GM23338 (cell line): ENCODE data around the gene PPM1N. TPM values are rescaled to one million over a fixed set of nuclear protein-coding genes. Genes with fewer than 3 reads are reported as not detected.
A peak's percentile ranks its signal among the peaks of the same experiment; 100 is the strongest.

Experiments used
- ATAC-seq: fragments of 200-7000 bp; cut with Tn5 transposase; 3 replicates; pipeline ENCODE4 v1.9.1; 2020
- DNase-seq: peaks from one replicate; pipeline ENCODE4 v3.0.0-alpha.2; 2015; ENCODE audit warnings: low spot score
- H2AFZ ChIP-seq: fragments of 200-600 bp; sonication (generic); 2 replicates; pipeline ENCODE4 v1.8.0; 2016; ENCODE audit warnings: antibody characterized with exemption, mild to moderate bottlenecking, moderate library complexity
- H3F3A ChIP-seq: fragments of 200-600 bp; sonication (generic); replicated peaks from 2 replicates; pipeline ENCODE4 v1.8.0; 2017; ENCODE audit warnings: antibody characterized with exemption, mixed run types, low read depth
- H3K27ac ChIP-seq: fragments of 200-600 bp; sonication (generic); 2 replicates; pipeline ENCODE4 v1.6.1; 2016; ENCODE audit warnings: low read depth
- H3K27me3 ChIP-seq: fragments of 200-600 bp; sonication (generic); 2 replicates; pipeline ENCODE4 v1.8.0; 2016; ENCODE audit warnings: mild to moderate bottlenecking, mixed run types, moderate library complexity; ENCODE audit not compliant: insufficient read depth
- H3K36me3 ChIP-seq: fragments of 200-600 bp; sonication (generic); 2 replicates; pipeline ENCODE4 v1.8.0; 2016; ENCODE audit warnings: mild to moderate bottlenecking; ENCODE audit not compliant: insufficient read depth
- H3K4me1 ChIP-seq: fragments of 200-600 bp; sonication (generic); 2 replicates; pipeline ENCODE4 v1.8.0; 2016; ENCODE audit warnings: mild to moderate bottlenecking, moderate library complexity; ENCODE audit not compliant: insufficient read depth
- H3K4me2 ChIP-seq: fragments of 200-600 bp; sonication (generic); 2 replicates; pipeline ENCODE4 v1.7.1; 2017; ENCODE audit warnings: mixed run types
- H3K4me3 ChIP-seq: fragments of 200-600 bp; sonication (generic); 2 replicates; pipeline ENCODE4 v1.6.1; 2016; ENCODE audit warnings: mixed run types
- H3K79me2 ChIP-seq: fragments of 200-600 bp; sonication (generic); replicated peaks from 2 replicates; pipeline ENCODE4 v1.8.0; 2017; ENCODE audit warnings: mild to moderate bottlenecking; ENCODE audit not compliant: insufficient read depth
- H3K9me2 ChIP-seq: fragments of 200-600 bp; sonication (generic); 2 replicates; pipeline ENCODE4 v1.8.0; 2017; ENCODE audit not compliant: insufficient read depth
- H4K20me1 ChIP-seq: fragments of 200-600 bp; sonication (generic); replicated peaks from 2 replicates; pipeline ENCODE4 v1.8.0; 2017; ENCODE audit warnings: mild to moderate bottlenecking; ENCODE audit not compliant: insufficient read depth
- H3K27ac Mint-ChIP-seq: 2 replicates; pipeline ENCODE4 v1.8.0; 2020; ENCODE audit warnings: inconsistent platforms, mild to moderate bottlenecking, moderate library complexity, mixed read lengths
- H3K27me3 Mint-ChIP-seq: 3 replicates; pipeline ENCODE4 v1.8.0; 2022; ENCODE audit warnings: low read depth, mild to moderate bottlenecking, moderate library complexity, mixed read lengths, inconsistent platforms; ENCODE audit not compliant: insufficient read depth, poor library complexity
- H3K36me3 Mint-ChIP-seq: 3 replicates; pipeline ENCODE4 v1.8.0; 2021; ENCODE audit warnings: low read depth, mild to moderate bottlenecking, inconsistent platforms, moderate library complexity, mixed read lengths
- H3K4me1 Mint-ChIP-seq: 3 replicates; pipeline ENCODE4 v1.8.0; 2020; ENCODE audit warnings: mild to moderate bottlenecking, inconsistent platforms, mixed read lengths
- H3K4me3 Mint-ChIP-seq: 3 replicates; pipeline ENCODE4 v1.8.0; 2021; ENCODE audit warnings: moderate library complexity, mild to moderate bottlenecking, inconsistent platforms, mixed read lengths
- H3K9me3 Mint-ChIP-seq: 3 replicates; pipeline ENCODE4 v1.8.0; 2020; ENCODE audit warnings: moderate library complexity, mild to moderate bottlenecking, inconsistent platforms, mixed read lengths
- CREB1 ChIP-seq: fragments of 250-450 bp; sonication (Bioruptor Pico); IDR thresholded peaks from 2 replicates; pipeline ENCODE4 v1.5.0; 2020; ENCODE audit warnings: low read depth, mild to moderate bottlenecking, moderate library complexity
- CTCF ChIP-seq, 2 experiments: fragments of 200-600 bp in 1 of 2; sonication (generic) in 1 of 2; conservative IDR thresholded peaks; 2 replicates each; pipeline versions ENCODE4 v1.5.1 to v1.6.1; 2016 to 2017; ENCODE audit warnings: antibody characterized with exemption in 2 of 2, low read depth in 2 of 2, mild to moderate bottlenecking in 2 of 2, moderate library complexity in 1 of 2
- ETS1 ChIP-seq: IDR thresholded peaks from 2 replicates; pipeline ENCODE4 v1.6.1; 2016; ENCODE audit warnings: antibody characterized with exemption
- EZH2 ChIP-seq: fragments of 200-600 bp; sonication (generic); IDR thresholded peaks from one replicate; pipeline ENCODE4 v1.8.0; 2017; ENCODE audit warnings: antibody characterized with exemption, mild to moderate bottlenecking, low read depth; ENCODE audit not compliant: unreplicated experiment
- EZH2phosphoT487 ChIP-seq: fragments of 200-600 bp; sonication (generic); IDR thresholded peaks from one replicate; pipeline ENCODE4 v1.8.1; 2018; ENCODE audit warnings: antibody characterized with exemption; ENCODE audit not compliant: unreplicated experiment
- JUNB ChIP-seq: IDR thresholded peaks from one replicate; pipeline ENCODE4 v1.6.1; 2016; ENCODE audit warnings: antibody characterized with exemption; ENCODE audit not compliant: unreplicated experiment
- NANOG ChIP-seq: IDR thresholded peaks from 2 replicates; pipeline ENCODE4 v1.6.1; 2016; ENCODE audit warnings: antibody characterized with exemption, borderline replicate concordance
- POLR2AphosphoS5 ChIP-seq: IDR thresholded peaks from 2 replicates; pipeline ENCODE4 v1.6.1; 2016; ENCODE audit warnings: antibody characterized with exemption, low read depth
- REST ChIP-seq: IDR thresholded peaks from one replicate; pipeline ENCODE4 v1.6.1; 2018; ENCODE audit warnings: antibody characterized with exemption; ENCODE audit not compliant: unreplicated experiment
- STAT1 ChIP-seq: IDR thresholded peaks from one replicate; pipeline ENCODE4 v1.6.1; 2016; ENCODE audit warnings: antibody characterized with exemption; ENCODE audit not compliant: unreplicated experiment
- ZNF114 ChIP-seq: fragments of 250-450 bp; sonication (Bioruptor Pico); IDR thresholded peaks from 2 replicates; pipeline ENCODE4 v1.5.0; 2020; ENCODE audit warnings: mild to moderate bottlenecking, moderate library complexity
- ZNF331 ChIP-seq: fragments of 250-450 bp; sonication (Bioruptor Pico); IDR thresholded peaks from 2 replicates; pipeline ENCODE4 v1.5.0; 2020; ENCODE audit warnings: low read depth, mild to moderate bottlenecking, moderate library complexity
- ZNF462 ChIP-seq: fragments of 250-450 bp; sonication (Bioruptor Pico); IDR thresholded peaks from 2 replicates; pipeline ENCODE4 v1.5.0; 2020; ENCODE audit warnings: mild to moderate bottlenecking, moderate library complexity
- polyA plus RNA-seq: library from polyadenylated mRNA; unstranded; fragments of >200 nt; fragmentation: Nextera tagmentation; extraction: Ambion mirVana; gene quantifications from 2 replicates; pipeline ENCODE4 v1.2.1, GENCODE V29; 2016
- total RNA-seq: library from RNA; depleted of rRNA; stranded (reverse); fragments of >200 nt; shearing (Covaris generic); gene quantifications from 2 replicates; pipeline ENCODE4 v1.2.3, GENCODE V29; 2014

The PPM1N gene
- total and polyA plus RNA-seq, 2 experiments from 2014 or later: 15.2 to 25.1 TPM

GRCh38 chr19:45507872-45508416 lies 9.7 kb downstream of the PPM1N start:
- H3K9me2 ChIP-seq: no peaks in the 10 kb centered on the region
- ATAC-seq (no peak), DNase-seq (peak; percentile 70)
- peaks cover 18% of the 10 kb centered on the region for H3K4me1 ChIP-seq
- Mint-ChIP-seq H3K27ac (peak overlapping the region; percentile 87; the same call in 1 of the 2 replicates), H3K4me3 (peak overlapping the region; percentile 88), H3K9me3 (no peaks in the 10 kb centered on the region; the same call in 2 of the 3 replicates), H3K27me3 (peaks cover 8% of the 10 kb centered on the region), H3K4me1 (peaks cover 15% of the 10 kb centered on the region), H3K36me3 (peaks cover 12% of the 10 kb centered on the region)
- peaks cover 21% of the 10 kb centered on the region for H4K20me1 ChIP-seq
- H3K4me3 ChIP-seq: peak overlapping the region; percentile 99
- peaks cover 11% of the 10 kb centered on the region for H3F3A ChIP-seq
- no peaks in the 10 kb centered on the region for H3K27me3 ChIP-seq
- H3K27ac ChIP-seq: peak overlapping the region; percentile 99
- no peak overlapping the region for H2AFZ ChIP-seq
- TF ChIP-seq STAT1 (no peak), JUNB (no peak), ETS1 (no peak), NANOG (no peak), EZH2 (no peak), REST (no peak), POLR2AphosphoS5 (no peak), CREB1 (no peak), CTCF (conservative IDR thresholded peaks at IDR 0.05; ENCODE audit: low read depth in 2 of 2) (no peak), ZNF331 (no peak), ZNF462 (CRISPR knock-in tag) (no peak), ZNF114 (CRISPR knock-in tag) (no peak), EZH2phosphoT487 (no peak)
- H3K79me2 ChIP-seq: peaks cover 56% of the 10 kb centered on the region
- H3K36me3 ChIP-seq: no peaks in the 10 kb centered on the region; the same call in 1 of the 2 replicates
- peak overlapping the region; percentile 95 for H3K4me2 ChIP-seq
